HL-60 (cell line): ENCODE measurements around the gene TMC8.

Source experiments
- CTCF ChIP-seq: IDR thresholded peaks from one replicate; pipeline ENCODE4 v1.5.1; 2011; ENCODE audit warnings: low read length, control low read depth, inconsistent platforms; ENCODE audit not compliant: insufficient read depth
- GABPA ChIP-seq: IDR thresholded peaks from 2 replicates; pipeline ENCODE4 v1.6.1; 2012; ENCODE audit warnings: low read depth
- POLR2AphosphoS5 ChIP-seq: IDR thresholded peaks from 2 replicates; pipeline ENCODE4 v1.6.1; 2012; ENCODE audit warnings: low read depth
- REST ChIP-seq: IDR thresholded peaks from 2 replicates; pipeline ENCODE4 v1.6.1; 2012; ENCODE audit warnings: low read depth; ENCODE audit not compliant: insufficient replicate concordance
- SPI1 ChIP-seq: IDR thresholded peaks from 2 replicates; pipeline ENCODE4 v1.6.1; 2012; ENCODE audit warnings: low read depth, mild to moderate bottlenecking, borderline replicate concordance

GRCh38 chr17:78121801-78122215 lies 8.8 kb upstream of the TMC8 start:
- TF ChIP-seq CTCF: no peak
- TF ChIP-seq POLR2AphosphoS5: no peak
- TF ChIP-seq REST: no peak
- TF ChIP-seq GABPA: no peak
- TF ChIP-seq SPI1: no peak
